HG02678 (cell line): ENCODE measurements around the gene FAM3B.

Experiments used
- ATAC-seq: cut with Tn5 transposase; IDR thresholded peaks from one replicate; pipeline ENCODE4 v1.9.1; 2021; ENCODE audit warnings: mild to moderate bottlenecking, moderate library complexity; ENCODE audit not compliant: unreplicated experiment

The FAM3B gene

DNA sequence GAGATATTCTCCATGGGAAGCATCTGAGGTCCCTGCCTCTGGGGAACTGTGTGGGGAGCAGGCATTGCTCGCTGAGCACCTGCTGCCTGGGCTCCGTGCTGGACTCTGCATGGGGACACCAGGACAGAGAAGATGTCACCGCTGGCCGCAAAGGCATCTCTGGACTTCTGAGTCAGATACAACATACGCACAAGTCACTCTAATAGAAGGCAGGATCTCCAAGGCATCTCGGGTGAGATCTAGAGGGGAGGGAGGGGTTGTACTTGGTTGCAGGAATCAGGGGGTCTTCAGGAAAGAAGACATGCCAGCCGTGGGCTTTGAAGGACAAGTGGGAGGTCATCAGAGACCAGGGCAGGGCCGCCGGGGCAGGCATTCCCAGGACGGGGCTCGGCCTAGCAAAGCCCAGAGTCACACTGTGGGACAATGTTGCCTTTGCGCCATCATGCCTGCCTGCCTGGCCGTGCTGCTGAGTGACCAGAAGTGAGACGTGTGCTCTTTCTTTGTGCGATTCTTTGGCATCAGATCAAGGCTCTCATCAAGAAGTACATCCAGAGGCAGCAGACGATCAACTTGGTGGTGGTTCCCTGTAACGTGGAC, 73.5 kb downstream of the FAM3B start:
- ATAC-seq: no peak

DNA sequence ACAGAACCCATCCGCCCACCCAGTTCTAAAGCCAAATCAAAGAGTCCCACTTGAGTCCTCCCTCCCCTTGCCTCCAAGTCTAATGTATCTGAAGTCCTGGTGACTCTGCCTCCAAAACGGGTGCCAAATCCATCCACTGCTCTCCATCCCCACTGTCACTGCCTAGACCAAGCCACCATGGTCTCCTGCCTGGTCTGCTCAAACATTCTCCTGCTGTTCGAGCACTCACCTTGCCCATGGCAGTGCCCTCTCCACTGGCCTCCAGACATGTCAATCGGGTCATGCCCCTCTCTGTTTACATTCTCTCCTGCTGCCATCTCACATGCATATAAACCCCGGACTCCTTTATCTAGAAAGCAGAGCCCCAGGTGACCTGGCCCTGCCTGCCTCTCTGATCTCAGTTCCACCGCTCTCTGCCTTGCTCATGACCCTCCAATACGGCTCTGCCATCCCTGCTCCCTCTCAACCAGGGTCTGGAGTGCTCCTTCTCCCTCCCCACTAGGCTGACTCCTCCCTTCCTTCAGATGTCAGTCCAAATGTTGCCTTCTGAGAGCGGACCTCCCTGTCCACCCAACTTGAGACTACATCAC, 77.4 kb downstream of the FAM3B start:
- no peak for ATAC-seq

GRCh38 chr21:41396558-41397075, 80.0 kb downstream of the FAM3B start:
- ATAC-seq: no peak

GRCh38 chr21:41397471-41397891, 80.9 kb downstream of the FAM3B start:
- ATAC-seq: no peak

GRCh38 chr21:41398251-41398650, 81.7 kb downstream of the FAM3B start:
- ATAC-seq: no peak

DNA sequence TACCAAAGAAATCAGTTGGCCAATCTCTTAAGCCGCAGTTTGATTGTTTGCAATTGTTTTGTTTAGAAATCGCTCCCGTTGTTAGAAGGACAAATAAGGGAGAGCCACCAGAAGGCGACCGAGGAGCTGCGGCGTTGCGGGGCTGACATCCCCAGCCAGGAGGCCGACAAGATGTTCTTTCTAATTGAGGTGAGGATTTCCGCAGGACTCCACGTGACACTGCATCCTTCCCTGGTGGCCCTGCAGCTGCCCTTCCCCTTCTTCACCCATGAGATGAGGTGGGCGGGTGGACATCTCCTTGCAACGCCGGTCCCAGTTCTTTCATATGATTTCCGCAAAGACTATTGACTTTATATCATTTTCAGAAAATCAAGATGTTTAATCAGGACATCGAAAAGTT, 82.2 kb downstream of the FAM3B start:
- no peak for ATAC-seq

DNA sequence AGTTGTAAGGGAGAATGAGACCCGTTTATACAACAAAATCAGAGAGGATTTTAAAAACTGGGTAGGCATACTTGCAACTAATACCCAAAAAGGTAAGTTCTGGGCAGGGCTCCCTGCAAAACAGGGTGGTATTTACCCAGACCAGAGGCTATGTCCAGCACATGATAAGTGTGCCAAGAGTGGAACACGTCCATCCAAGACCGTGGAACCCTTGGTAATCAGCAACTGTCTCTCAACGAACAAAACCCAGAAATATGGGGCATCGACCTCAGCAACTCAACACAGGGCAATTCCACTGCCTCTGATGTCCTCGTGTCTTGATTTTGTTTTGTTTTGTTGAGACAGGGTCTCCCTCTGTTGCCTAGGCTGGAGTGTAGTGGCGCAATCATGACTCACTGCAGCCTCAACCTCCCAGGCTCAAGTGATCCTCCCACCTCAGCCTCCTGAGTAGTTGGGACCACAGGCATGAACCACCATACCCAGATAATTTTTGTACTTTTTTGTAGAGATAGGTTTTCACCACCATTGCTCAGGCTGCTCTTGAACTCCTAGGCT, 82.7 kb downstream of the FAM3B start:
- no peak for ATAC-seq

DNA sequence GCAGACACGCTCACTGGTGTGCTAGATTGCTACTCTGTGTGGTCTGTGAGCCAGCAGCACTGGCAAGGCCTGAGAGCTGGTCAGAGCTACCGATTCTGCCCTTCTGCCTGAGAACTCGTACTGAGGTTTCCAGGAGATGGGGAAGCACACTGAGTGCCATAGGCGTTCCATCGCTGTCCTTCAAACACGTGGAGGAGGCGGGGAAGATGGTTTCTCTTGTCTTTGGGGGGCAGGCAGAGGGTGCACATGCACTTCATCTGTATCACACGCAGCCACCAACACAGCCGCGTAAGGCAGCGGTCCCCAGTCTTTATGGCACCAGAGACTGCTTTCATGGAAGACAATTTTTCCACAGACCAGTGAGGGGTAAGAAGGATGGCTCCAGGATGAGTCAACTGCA, 85.6 kb downstream of the FAM3B start:
- no peak for ATAC-seq

DNA sequence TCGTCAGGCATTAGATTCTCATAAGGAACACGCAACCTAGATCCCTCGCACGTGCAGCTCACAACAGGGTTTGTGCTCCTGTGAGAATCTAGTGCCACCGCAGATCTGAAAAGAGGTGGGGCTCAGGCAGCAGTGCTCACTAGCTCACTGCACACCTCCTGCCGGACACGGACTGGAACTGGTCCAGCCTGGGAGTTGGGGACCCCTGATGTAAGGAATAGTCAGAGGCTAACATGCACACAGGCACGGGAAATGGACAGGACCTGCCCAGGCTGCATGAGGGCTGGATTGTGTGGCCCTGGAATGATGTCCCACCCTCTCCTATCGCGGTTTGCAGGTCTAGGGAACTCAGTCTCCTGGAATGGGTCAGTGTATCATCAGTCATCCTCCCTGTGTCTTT, 86.2 kb downstream of the FAM3B start:
- no peak for ATAC-seq

- no peak for ATAC-seq
These were observed 86.7 kb downstream of the FAM3B start for GRCh38 chr21:41403331-41403730.

GRCh38 chr21:41403966-41404365, 87.4 kb downstream of the FAM3B start:
- no peak for ATAC-seq

DNA sequence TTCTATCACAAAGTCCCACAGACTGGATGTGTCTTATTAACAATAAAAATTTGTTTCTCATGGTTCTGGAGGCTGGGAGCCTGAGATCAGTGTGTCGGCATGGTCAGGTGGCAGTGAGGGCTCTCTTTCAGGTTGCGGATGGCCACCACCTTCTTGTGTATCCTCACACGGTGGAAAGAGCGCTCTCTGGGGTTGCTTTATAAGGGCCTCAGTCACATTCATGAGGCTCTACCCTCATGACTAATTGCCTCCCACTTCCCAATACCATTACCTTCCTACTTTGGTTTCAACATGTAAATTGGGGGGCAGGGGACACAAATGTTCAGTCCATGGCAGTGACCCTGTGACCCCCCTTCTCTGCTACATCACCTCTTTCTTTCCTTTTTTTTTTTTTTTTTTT, 88.7 kb downstream of the FAM3B start:
- ATAC-seq: no peak

- ATAC-seq: no peak
These were observed 89.7 kb downstream of the FAM3B start for GRCh38 chr21:41406340-41406739.
